CD8-positive, alpha-beta memory T cell (primary cell): ENCODE measurements around the gene ANKRD1. TPM values are rescaled to one million over a fixed set of nuclear protein-coding genes. Genes with fewer than 3 reads are reported as not detected.
"Not testable (repeated sequence)": the region's sequence is repeated elsewhere in the genome, so short reads cannot be mapped to it uniquely, and the experiment has no call there.

Experiments
- CTCF ChIA-PET: fragments of 350-600 bp; sonication (Branson Sonifier 250); formaldehyde crosslinking; loops from one replicate; lab custom pipeline; 2021; ENCODE audit warnings: antibody characterized with exemption; lab: Charles Lee
- POLR2A ChIA-PET: fragments of 350-600 bp; sonication (Branson Sonifier 250); formaldehyde crosslinking; loops from one replicate; lab custom pipeline; 2021; ENCODE audit warnings: antibody characterized with exemption; lab: Charles Lee
- DNase-seq, 5 donors: peaks; one replicate each; pipeline versions ENCODE4 v3.0.0 to v3.0.0-alpha.2; 2020 to 2022; ENCODE audit warnings: mixed read lengths in 1 of 5
- H3K27ac ChIP-seq: one replicate; pipeline ENCODE4 v1.7.0; 2013; ENCODE audit warnings: low read depth, mild to moderate bottlenecking, low read length, moderate library complexity
- H3K27me3 ChIP-seq: 2 replicates; pipeline ENCODE4 v1.7.0; 2013; ENCODE audit warnings: low read length, mild to moderate bottlenecking; ENCODE audit not compliant: insufficient read depth, poor library complexity, severe bottlenecking
- H3K36me3 ChIP-seq: 2 replicates; pipeline ENCODE4 v1.7.0; 2013; ENCODE audit warnings: mild to moderate bottlenecking, low read length, moderate library complexity; ENCODE audit not compliant: insufficient read depth
- H3K4me1 ChIP-seq: 2 replicates; pipeline ENCODE4 v1.7.0; 2013; ENCODE audit warnings: mild to moderate bottlenecking, low read length, moderate library complexity; ENCODE audit not compliant: insufficient read depth
- H3K4me3 ChIP-seq: 2 replicates; pipeline ENCODE4 v1.7.0; 2013; ENCODE audit warnings: mild to moderate bottlenecking, low read length
- H3K9me3 ChIP-seq: 2 replicates; pipeline ENCODE4 v1.7.0; 2013; ENCODE audit warnings: mild to moderate bottlenecking, low read length
- H3K27ac Mint-ChIP-seq, 8 donors: one replicate each; pipeline ENCODE4 v1.8.0; 2020 to 2021; ENCODE audit warnings: mixed read lengths in 8 of 8, mild to moderate bottlenecking in 6 of 8, inconsistent platforms in 3 of 8, moderate library complexity in 3 of 8
- H3K27me3 Mint-ChIP-seq, 2 donors: one replicate each; pipeline ENCODE4 v1.8.0; 2020 to 2021; ENCODE audit warnings: mixed read lengths in 2 of 2, mild to moderate bottlenecking in 1 of 2, moderate library complexity in 1 of 2
- H3K36me3 Mint-ChIP-seq, 3 donors: one replicate each; pipeline ENCODE4 v1.8.0; 2020 to 2021; ENCODE audit warnings: mixed read lengths in 3 of 3, inconsistent platforms in 1 of 3, mild to moderate bottlenecking in 1 of 3
- H3K4me1 Mint-ChIP-seq, 3 donors: one replicate each; pipeline ENCODE4 v1.8.0; 2020 to 2021; ENCODE audit warnings: mixed read lengths in 3 of 3, inconsistent platforms in 1 of 3, mild to moderate bottlenecking in 1 of 3
- H3K4me3 Mint-ChIP-seq, 7 donors: one replicate each; pipeline ENCODE4 v1.8.0; 2020 to 2021; ENCODE audit warnings: mixed read lengths in 7 of 7, mild to moderate bottlenecking in 6 of 7, moderate library complexity in 4 of 7, inconsistent platforms in 2 of 7
- H3K9me3 Mint-ChIP-seq, 5 donors: one replicate each; pipeline ENCODE4 v1.8.0; 2020 to 2022; ENCODE audit warnings: mixed read lengths in 5 of 5, mild to moderate bottlenecking in 3 of 5, moderate library complexity in 2 of 5, inconsistent platforms in 1 of 5
- polyA plus RNA-seq: library from polyadenylated mRNA; unstranded; fragments of 300-500 nt; fragmentation: Illumina TruSeq; gene quantifications from one replicate; pipeline ENCODE4 v1.2.3, GENCODE V29; 2021
- total RNA-seq, 2 experiments: library from RNA; stranded (reverse); gene quantifications; one replicate each; pipeline ENCODE4 v1.2.3, GENCODE V29; 2021

ANKRD1 gene
- total and polyA plus RNA-seq, 3 experiments from 2014 or later = not detected

DNA sequence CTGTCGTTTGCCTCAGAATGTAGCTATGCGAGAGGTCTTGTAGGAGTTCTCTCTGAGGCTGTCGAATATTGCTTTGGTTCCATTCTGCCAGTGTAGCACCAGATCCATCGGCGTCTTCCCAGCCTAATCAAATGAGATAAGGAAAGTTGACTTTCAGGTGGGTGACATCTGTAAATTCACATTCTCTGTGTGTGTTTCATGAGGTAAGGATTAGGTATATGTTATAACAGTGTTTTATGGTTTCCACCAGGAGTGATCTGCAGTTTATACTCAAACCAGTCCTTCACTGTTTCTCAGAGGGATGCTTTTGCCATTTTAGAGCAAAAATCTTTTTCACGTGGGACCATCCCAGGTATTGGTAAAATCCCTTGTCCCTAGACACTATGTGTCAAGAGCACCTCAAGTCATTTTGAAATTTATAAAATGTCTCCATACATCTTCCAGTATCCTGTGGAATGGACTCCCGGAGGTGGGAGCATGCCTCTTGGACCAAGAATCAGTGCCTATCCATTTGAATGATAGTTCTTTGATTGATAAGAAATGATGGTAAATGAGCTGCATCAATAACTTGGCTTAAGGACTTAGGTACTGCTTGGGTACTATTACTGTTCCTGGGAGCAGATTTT is 7.9 kb downstream of the ANKRD1 start:
- POLR2A ChIA-PET = no interaction called here
- Mint-ChIP-seq H3K4me1 (peaks cover 2 to 7% (median 3%) of the 10 kb centered on the region in 3 donors), H3K9me3 (no peaks in the 10 kb centered on the region), H3K4me3 (no peak overlapping the region), H3K27ac (no peak overlapping the region), H3K27me3 (peaks cover 8 to 22% of the 10 kb centered on the region in 2 donors), H3K36me3 (no peaks in the 10 kb centered on the region)
- H3K36me3 ChIP-seq = no peaks in the 10 kb centered on the region
- H3K4me3 ChIP-seq = no peak overlapping the region
- H3K4me1 ChIP-seq = no peaks in the 10 kb centered on the region
- H3K27ac ChIP-seq = no peak overlapping the region
- CTCF ChIA-PET = interaction anchor here (1.8 to 3.3 kb wide), 3 partner anchors 9 to 338 kb away, joined by 8 to 21 read pairs (median 17); partner anchors contain the start of gene ANKRD1
- no peaks in the 10 kb centered on the region for H3K27me3 ChIP-seq
- no peaks in the 10 kb centered on the region for H3K9me3 ChIP-seq
- DNase-seq = no peak

DNA sequence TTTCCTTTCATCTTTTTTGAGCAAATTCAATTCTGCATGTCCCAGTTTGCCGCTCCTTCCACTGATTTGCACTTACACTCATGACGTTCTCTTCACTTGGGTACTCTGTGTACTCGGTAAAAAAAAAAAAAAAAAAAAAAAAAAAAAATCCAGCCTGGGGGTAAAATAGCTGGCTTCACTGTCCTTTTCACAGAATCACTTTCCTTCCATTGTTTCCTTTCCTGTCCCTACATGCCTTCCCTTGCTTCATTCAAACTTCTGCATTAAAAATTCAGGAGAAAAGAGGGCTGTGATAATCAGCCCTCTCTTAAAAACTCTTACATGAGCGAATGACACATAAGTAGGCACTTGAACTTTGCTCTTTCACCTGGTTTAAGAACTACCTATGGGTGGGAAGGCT is 8.7 kb downstream of the ANKRD1 start:
- Mint-ChIP-seq H3K27ac (no peak overlapping the region), H3K4me3 (no peak overlapping the region), H3K9me3 (no peaks in the 10 kb centered on the region), H3K4me1 (peaks cover 2 to 7% (median 3%) of the 10 kb centered on the region in 3 donors), H3K36me3 (peaks cover 0 to 5% (median 3%) of the 10 kb centered on the region in 3 donors), H3K27me3 (peaks cover 6 to 16% of the 10 kb centered on the region in 2 donors)
- DNase-seq = no peak
- no peak overlapping the region for H3K27ac ChIP-seq
- ChIA-PET POLR2A (no interaction called here), CTCF (interaction anchor here (0.8 to 3.3 kb wide), 10 partner anchors 10 to 339 kb away, joined by 3 to 21 read pairs (median 3); partner anchors contain the start of gene ANKRD1)
- H3K9me3 ChIP-seq = no peaks in the 10 kb centered on the region
- H3K4me3 ChIP-seq = no peak overlapping the region
- H3K4me1 ChIP-seq = no peaks in the 10 kb centered on the region
- H3K36me3 ChIP-seq = peaks cover 5% of the 10 kb centered on the region
- no peaks in the 10 kb centered on the region for H3K27me3 ChIP-seq

DNA sequence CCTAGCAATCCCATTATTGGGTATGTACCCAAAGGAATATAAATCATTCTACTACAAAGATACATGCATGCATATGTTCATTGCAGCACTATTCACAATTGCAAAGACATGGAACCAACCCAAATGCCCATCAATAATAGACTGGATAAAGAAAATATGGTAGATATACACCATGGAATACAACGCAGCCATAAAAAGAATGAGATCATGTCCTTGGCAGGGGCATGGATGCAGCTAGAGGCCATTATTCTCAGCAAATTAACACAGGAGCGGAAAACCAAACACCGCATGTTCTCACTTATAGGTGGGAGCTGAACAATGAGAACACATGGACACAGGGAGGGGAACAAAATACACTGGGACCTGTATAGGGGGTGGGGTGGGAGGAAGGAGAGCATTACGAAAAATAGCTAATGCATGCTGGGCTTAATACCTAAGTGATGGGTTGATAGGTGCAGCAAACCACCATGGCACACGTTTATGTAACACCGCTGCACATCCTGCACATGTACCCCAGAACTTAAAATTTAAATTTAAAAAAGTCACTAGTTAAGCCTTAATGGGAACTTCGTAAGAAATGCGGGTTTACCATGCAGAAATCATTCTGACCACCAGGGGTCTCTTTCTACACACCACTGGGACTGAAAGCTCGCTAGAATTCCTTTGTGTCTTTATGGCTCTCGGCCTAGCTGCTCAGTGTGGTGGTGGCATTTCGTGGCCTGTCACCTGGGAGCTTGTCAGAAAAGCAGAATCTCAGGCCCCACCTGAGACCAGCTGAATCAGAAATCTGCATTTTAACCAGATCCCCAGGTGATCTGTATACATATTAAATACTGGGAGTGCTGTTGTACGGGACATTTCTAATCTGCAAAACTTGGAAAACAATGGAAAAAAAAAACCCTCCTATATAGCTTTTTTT is 9.5 kb downstream of the ANKRD1 start:
- Histone ChIP-seq H3K9me3 (no peaks in the 10 kb centered on the region), H3K4me3 (no peak overlapping the region), H3K27me3 (no peaks in the 10 kb centered on the region), H3K36me3 (peaks cover 5% of the 10 kb centered on the region), H3K4me1 (no peaks in the 10 kb centered on the region), H3K27ac (no peak overlapping the region)
- H3K4me3 Mint-ChIP-seq = no peak overlapping the region
- H3K9me3 Mint-ChIP-seq = no peaks in the 10 kb centered on the region
- CTCF ChIA-PET = interaction anchor here (0.8 to 3.3 kb wide), 12 partner anchors 10 to 340 kb away, joined by 3 to 21 read pairs (median 4); partner anchors contain the start of gene ANKRD1
- H3K4me1 Mint-ChIP-seq = peaks cover 2 to 7% (median 3%) of the 10 kb centered on the region in 3 donors
- peak in 4 of 5 donors; percentile 8 to 47 (median 38) for DNase-seq
- H3K36me3 Mint-ChIP-seq = peaks cover 0 to 6% (median 3%) of the 10 kb centered on the region in 3 donors
- peaks cover 5 to 9% of the 10 kb centered on the region in 2 donors for H3K27me3 Mint-ChIP-seq
- POLR2A ChIA-PET = no interaction called here
- H3K27ac Mint-ChIP-seq = peak overlapping the region in 2 of 8 donors; percentile 44 to 55

DNA sequence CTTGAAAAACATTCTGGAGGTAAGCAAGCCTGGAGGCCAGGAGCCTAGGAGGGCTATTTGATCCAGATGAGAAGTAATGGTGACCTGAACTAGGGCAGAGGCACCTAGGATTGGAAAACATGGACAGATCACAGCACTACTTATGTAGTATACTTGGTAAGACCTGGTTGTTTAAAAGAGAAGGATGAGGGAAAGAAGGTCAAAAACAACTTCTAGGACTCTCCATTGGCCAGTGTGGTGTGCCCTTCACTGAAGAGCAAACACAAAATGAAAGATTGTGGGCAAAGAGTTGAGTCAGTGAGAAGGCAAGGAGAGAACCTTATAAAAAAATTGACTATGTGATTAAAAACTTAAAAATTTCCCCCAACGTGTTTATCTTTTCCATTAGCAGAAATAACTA is 14.3 kb downstream of the ANKRD1 start:
- Histone ChIP-seq H3K4me3 (no peak overlapping the region), H3K36me3 (peaks cover 5% of the 10 kb centered on the region), H3K27ac (no peak overlapping the region), H3K9me3 (no peaks in the 10 kb centered on the region), H3K27me3 (no peaks in the 10 kb centered on the region), H3K4me1 (no peaks in the 10 kb centered on the region)
- H3K9me3 Mint-ChIP-seq = no peaks in the 10 kb centered on the region
- H3K4me3 Mint-ChIP-seq = no peak overlapping the region
- peak overlapping the region in 1 of 8 donors; percentile 6 for H3K27ac Mint-ChIP-seq
- DNase-seq = no peak
- H3K36me3 Mint-ChIP-seq = peaks cover 0 to 33% (median 12%) of the 10 kb centered on the region in 3 donors
- peaks cover under 1 to 1% (median under 1%) of the 10 kb centered on the region in 3 donors for H3K4me1 Mint-ChIP-seq
- POLR2A ChIA-PET = no interaction called here
- CTCF ChIA-PET = no interaction called here
- peaks cover 0 to 4% of the 10 kb centered on the region in 2 donors for H3K27me3 Mint-ChIP-seq

DNA sequence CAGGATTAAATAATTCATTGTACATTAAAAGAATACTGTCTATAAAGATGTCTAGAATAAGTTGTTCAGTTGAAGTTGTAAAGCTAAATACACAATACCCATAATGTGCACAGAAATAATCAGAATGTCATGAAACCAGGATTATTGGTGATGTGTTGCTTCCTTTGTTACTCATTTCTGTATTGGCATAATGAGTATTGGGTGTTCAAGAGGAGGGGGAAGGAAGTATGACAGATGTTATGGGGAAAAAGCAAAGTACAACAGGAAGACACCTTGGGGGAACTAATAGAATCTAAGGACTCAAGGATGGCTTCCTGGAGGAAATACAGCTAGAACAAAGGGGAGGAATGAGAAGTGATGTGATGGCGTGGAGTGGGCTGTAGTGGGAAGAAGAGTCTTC is 15.0 kb downstream of the ANKRD1 start:
- H3K27me3 Mint-ChIP-seq = no peaks in the 10 kb centered on the region
- no peaks in the 10 kb centered on the region for H3K9me3 Mint-ChIP-seq
- ChIA-PET CTCF (no interaction called here), POLR2A (no interaction called here)
- Histone ChIP-seq H3K4me1 (no peaks in the 10 kb centered on the region), H3K36me3 (peaks cover 5% of the 10 kb centered on the region), H3K27ac (no peak overlapping the region), H3K27me3 (no peaks in the 10 kb centered on the region), H3K9me3 (no peaks in the 10 kb centered on the region), H3K4me3 (no peak overlapping the region)
- H3K36me3 Mint-ChIP-seq = peaks cover 0 to 40% (median 12%) of the 10 kb centered on the region in 3 donors
- DNase-seq = no peak
- no peak overlapping the region for H3K4me3 Mint-ChIP-seq
- H3K27ac Mint-ChIP-seq = no peak overlapping the region
- H3K4me1 Mint-ChIP-seq = no peaks in the 10 kb centered on the region

DNA sequence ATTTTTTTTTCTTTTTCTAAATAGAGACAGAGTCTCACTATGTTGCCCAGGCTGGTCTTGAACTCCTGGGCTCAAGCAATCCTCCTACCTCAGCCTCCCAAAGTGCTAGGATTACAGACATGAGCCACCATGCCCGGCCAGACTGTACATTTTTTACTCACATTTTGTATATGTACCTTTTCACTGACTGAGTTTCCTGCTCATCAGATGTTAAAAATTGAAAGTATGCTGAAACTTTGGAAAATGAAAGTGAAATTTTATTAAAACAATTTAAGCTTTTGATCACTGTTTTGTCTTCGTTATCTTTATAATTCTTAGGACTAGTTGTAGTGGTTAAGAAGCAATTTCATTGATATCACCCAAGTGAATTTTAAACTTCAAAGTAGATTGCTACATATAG is 24.0 kb downstream of the ANKRD1 start:
- H3K27ac ChIP-seq, H3K27me3 Mint-ChIP-seq, H3K27me3 ChIP-seq, DNase-seq, H3K4me3 ChIP-seq, POLR2A ChIA-PET, H3K4me1 ChIP-seq, H3K9me3 ChIP-seq, H3K9me3 Mint-ChIP-seq: not testable (repeated sequence)
- CTCF ChIA-PET = interaction anchor here (1.8 to 2.4 kb wide), 2 partner anchors 15 to 26 kb away, joined by 4 to 5 read pairs; no protein-coding TSS in a partner anchor
- peak overlapping the region in 6 of 8 donors; percentile 15 to 90 (median 68) for H3K27ac Mint-ChIP-seq
- peaks cover 0 to 73% (median 28%) of the 10 kb centered on the region in 3 donors for H3K36me3 Mint-ChIP-seq
- H3K4me3 Mint-ChIP-seq = peak overlapping the region in 5 of 7 donors; percentile 5 to 43 (median 21)
- H3K36me3 ChIP-seq = peaks cover 12% of the 10 kb centered on the region
- peaks cover 17 to 31% (median 19%) of the 10 kb centered on the region in 3 donors for H3K4me1 Mint-ChIP-seq

DNA sequence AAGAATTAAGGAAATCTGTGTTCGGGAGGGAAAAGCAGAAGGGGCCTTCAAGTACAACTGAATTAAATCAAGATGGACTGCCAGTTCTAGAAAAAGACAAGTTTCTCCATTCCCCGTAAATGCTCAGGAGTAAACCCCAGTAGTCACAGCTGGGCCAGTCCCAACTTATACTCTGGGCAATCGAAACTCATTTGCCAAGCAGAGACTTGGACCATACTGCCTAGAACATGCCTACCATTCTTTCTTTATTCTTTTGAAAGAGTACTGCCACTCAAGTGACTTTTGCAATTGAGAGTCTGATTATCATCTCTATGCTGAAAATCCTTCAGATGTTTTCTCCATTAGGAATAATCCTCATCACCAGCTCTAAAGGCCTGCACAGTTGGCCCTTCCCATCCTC is 27.7 kb downstream of the ANKRD1 start:
- H3K36me3 Mint-ChIP-seq = peaks cover 0 to 79% (median 35%) of the 10 kb centered on the region in 3 donors
- H3K36me3 ChIP-seq = peaks cover 32% of the 10 kb centered on the region
- H3K27ac Mint-ChIP-seq = no peak overlapping the region

More for the DNA sequence above, 27.7 kb downstream of the ANKRD1 start:
- no peaks in the 10 kb centered on the region for H3K27me3 ChIP-seq
- H3K27ac ChIP-seq = no peak overlapping the region
- ChIA-PET CTCF (interaction anchor here (0.8 to 1.4 kb wide), 2 partner anchors 10 to 17 kb away, joined by 3 to 5 read pairs; no protein-coding TSS in a partner anchor), POLR2A (no interaction called here)
- peaks cover 21 to 37% (median 33%) of the 10 kb centered on the region in 3 donors for H3K4me1 Mint-ChIP-seq
- no peak for DNase-seq
- H3K9me3 ChIP-seq = no peaks in the 10 kb centered on the region
- H3K4me3 Mint-ChIP-seq = no peak overlapping the region
- H3K4me1 ChIP-seq = no peaks in the 10 kb centered on the region
- no peaks in the 10 kb centered on the region for H3K27me3 Mint-ChIP-seq
- no peaks in the 10 kb centered on the region for H3K9me3 Mint-ChIP-seq
- no peak overlapping the region for H3K4me3 ChIP-seq
